Lower lobe of right lung (tissue), 2 donors: ENCODE data around the gene NRXN3. TPM values are rescaled to one million over a fixed set of nuclear protein-coding genes. Genes with fewer than 3 reads are reported as not detected.

Experiments
- ATAC-seq, 2 donors: fragments of 200-7000 bp; cut with Tn5 transposase; one replicate each; pipeline ENCODE4 v1.9.1; 2020 to 2022; ENCODE audit warnings: mild to moderate bottlenecking in 2 of 2, moderate library complexity in 2 of 2
- DNase-seq: peaks from one replicate; pipeline ENCODE4 v3.0.0-alpha.2; 2020
- H3K27ac ChIP-seq: fragments of 200-600 bp; one replicate; pipeline ENCODE4 v1.8.0; 2022
- H3K27me3 ChIP-seq: fragments of 200-600 bp; one replicate; pipeline ENCODE4 v1.8.0; 2022; ENCODE audit warnings: low read depth
- H3K36me3 ChIP-seq: fragments of 200-600 bp; one replicate; pipeline ENCODE4 v1.8.0; 2022; ENCODE audit warnings: mild to moderate bottlenecking
- H3K4me1 ChIP-seq: fragments of 200-600 bp; one replicate; pipeline ENCODE4 v1.8.0; 2022
- H3K4me3 ChIP-seq: fragments of 200-600 bp; one replicate; pipeline ENCODE4 v1.8.0; 2022; ENCODE audit warnings: mild to moderate bottlenecking
- H3K9me3 ChIP-seq: fragments of 200-600 bp; one replicate; pipeline ENCODE4 v1.8.0; 2022
- intact Hi-C: fragments of 100-400 bp; cut with DNase I; formaldehyde crosslinking; loops from one replicate; pipeline ENCODE4 v1.11.0; 2022
- total RNA-seq: library from RNA; stranded (reverse); fragmentation: NEBNext Ultra II Directional; extraction: Animal tissue kit (Norgen Biotek cat#: 25700); gene quantifications from one replicate; pipeline ENCODE4 v1.2.1, GENCODE V29; 2021
- TF ChIP-seq, protein P1 (sequence below): fragments of 200-600 bp; IDR thresholded peaks from one replicate; pipeline ENCODE4 v1.8.0; 2022; ENCODE audit warnings: antibody characterized with exemption, mild to moderate bottlenecking
- donor health status: DM: no; HTN: yes; CAD: no; lungs with severe emphysema.

The NRXN3 gene
- total RNA-seq, 1 donor from 2014 or later: 9.0 TPM

DNA sequence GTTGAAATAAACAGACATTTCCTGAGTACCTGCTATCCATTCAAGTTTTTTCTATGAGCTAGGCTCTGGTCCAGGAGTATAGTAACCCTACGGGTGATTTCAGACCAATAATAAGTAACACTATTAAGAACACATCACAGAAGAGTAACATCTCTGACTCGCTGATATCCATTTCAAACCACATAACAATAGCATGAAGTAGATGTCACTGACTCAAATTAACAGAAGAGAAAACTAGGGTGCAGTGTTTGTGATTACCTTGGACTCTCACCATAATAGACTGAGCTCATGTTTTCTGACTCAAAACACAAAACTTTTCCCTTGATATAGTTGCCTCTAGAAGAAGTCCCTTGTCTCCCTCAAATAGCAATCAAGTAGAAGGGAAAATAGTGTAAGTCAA lies 1618.2 kb downstream of the NRXN3 start:
- Histone ChIP-seq H3K4me3 (no peak overlapping the region), H3K36me3 (no peaks in the 10 kb centered on the region), H3K27me3 (no peaks in the 10 kb centered on the region), H3K4me1 (no peaks in the 10 kb centered on the region), H3K9me3 (no peaks in the 10 kb centered on the region), H3K27ac (no peak overlapping the region)
- TF ChIP-seq, protein P1, sequence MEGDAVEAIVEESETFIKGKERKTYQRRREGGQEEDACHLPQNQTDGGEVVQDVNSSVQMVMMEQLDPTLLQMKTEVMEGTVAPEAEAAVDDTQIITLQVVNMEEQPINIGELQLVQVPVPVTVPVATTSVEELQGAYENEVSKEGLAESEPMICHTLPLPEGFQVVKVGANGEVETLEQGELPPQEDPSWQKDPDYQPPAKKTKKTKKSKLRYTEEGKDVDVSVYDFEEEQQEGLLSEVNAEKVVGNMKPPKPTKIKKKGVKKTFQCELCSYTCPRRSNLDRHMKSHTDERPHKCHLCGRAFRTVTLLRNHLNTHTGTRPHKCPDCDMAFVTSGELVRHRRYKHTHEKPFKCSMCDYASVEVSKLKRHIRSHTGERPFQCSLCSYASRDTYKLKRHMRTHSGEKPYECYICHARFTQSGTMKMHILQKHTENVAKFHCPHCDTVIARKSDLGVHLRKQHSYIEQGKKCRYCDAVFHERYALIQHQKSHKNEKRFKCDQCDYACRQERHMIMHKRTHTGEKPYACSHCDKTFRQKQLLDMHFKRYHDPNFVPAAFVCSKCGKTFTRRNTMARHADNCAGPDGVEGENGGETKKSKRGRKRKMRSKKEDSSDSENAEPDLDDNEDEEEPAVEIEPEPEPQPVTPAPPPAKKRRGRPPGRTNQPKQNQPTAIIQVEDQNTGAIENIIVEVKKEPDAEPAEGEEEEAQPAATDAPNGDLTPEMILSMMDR: no peak
- intact Hi-C loops: no loop called here
- ATAC-seq (no peak), DNase-seq (no peak)

DNA sequence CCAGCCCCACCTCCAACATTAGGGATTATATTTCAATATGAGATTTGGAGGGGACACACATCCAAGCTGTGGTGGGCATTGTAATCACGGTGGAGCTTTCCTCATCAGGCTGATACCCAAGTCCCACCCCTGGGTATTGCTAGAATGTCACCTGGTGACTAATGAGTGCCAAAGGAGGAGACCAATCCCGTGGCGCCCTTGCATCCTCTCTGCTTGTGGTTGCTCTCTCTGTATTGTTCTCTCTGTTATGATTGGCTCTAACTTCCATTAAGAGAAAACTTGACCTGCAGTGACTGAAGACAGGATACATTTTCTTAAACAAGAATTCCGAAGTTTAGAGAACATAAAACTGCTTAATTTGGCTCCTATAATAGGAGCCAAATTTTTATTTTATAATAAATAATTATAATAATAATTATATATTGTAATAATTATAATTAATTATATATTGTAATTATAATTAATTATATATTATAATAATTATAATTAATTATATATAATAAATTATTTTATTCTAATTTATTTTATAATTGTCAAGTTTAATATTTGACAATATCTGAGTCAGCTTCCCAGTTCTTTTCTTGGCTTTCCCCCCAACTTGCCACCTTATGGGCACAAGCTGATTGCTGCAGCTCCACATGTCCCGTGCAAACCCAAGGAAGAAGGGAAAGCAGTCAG lies 1621.0 kb downstream of the NRXN3 start:
- no peak for ATAC-seq
- Histone ChIP-seq H3K9me3 (no peaks in the 10 kb centered on the region), H3K27ac (no peak overlapping the region), H3K36me3 (no peaks in the 10 kb centered on the region), H3K4me3 (no peak overlapping the region), H3K4me1 (no peaks in the 10 kb centered on the region), H3K27me3 (no peaks in the 10 kb centered on the region)
- TF ChIP-seq, protein P1: no peak
- no peak for DNase-seq
- intact Hi-C loops: no loop called here

DNA sequence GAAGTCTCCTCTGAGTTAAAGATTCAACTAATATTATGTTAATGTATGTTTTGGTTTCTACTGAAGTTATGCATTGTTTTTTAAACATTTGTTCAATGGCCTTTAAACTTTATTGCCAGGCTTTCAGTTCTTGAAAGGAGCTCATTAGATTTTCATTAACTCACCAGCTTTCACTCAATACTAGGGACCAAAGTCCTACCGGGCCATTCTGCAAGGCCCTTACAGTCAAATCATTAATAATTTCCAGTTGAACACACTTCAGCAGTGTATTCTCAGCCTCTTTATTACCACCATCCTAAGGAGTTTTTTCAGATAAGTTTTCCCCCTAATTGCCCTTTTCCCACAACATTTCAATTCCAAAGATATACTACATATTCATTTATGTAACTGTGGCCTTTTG lies 1631.9 kb downstream of the NRXN3 start:
- intact Hi-C loops: no loop called here
- no peaks in the 10 kb centered on the region for H3K4me1 ChIP-seq
- no peak for ATAC-seq
- DNase-seq: no peak
- H3K4me3 ChIP-seq: no peak overlapping the region
- H3K27me3 ChIP-seq: no peaks in the 10 kb centered on the region
- H3K36me3 ChIP-seq: no peaks in the 10 kb centered on the region
- no peak overlapping the region for H3K27ac ChIP-seq
- no peaks in the 10 kb centered on the region for H3K9me3 ChIP-seq
- TF ChIP-seq, protein P1: no peak

DNA sequence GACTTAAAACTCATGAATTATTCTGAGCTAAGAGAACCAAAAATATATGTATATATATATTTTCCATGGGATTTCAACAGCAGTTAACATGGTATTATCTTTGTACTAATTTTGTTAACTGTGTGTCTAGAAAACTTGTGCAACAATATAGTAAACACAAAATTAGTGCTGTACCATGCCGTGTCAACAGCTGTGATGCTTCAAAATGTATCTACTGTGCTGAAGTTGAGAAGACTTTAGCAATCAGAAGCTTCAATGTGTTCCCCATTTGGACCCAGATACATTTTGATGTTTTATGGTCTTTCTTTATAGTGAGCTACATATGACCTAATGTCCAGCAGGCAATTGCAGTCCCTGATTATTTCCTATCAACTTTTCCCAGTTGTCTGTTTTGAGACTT lies 1635.5 kb downstream of the NRXN3 start:
- Histone ChIP-seq H3K27ac (no peak overlapping the region), H3K9me3 (no peaks in the 10 kb centered on the region), H3K27me3 (no peaks in the 10 kb centered on the region), H3K4me3 (no peak overlapping the region), H3K4me1 (no peaks in the 10 kb centered on the region), H3K36me3 (no peaks in the 10 kb centered on the region)
- ATAC-seq (no peak), DNase-seq (no peak)
- intact Hi-C loops: no loop called here
- TF ChIP-seq, protein P1: no peak

DNA sequence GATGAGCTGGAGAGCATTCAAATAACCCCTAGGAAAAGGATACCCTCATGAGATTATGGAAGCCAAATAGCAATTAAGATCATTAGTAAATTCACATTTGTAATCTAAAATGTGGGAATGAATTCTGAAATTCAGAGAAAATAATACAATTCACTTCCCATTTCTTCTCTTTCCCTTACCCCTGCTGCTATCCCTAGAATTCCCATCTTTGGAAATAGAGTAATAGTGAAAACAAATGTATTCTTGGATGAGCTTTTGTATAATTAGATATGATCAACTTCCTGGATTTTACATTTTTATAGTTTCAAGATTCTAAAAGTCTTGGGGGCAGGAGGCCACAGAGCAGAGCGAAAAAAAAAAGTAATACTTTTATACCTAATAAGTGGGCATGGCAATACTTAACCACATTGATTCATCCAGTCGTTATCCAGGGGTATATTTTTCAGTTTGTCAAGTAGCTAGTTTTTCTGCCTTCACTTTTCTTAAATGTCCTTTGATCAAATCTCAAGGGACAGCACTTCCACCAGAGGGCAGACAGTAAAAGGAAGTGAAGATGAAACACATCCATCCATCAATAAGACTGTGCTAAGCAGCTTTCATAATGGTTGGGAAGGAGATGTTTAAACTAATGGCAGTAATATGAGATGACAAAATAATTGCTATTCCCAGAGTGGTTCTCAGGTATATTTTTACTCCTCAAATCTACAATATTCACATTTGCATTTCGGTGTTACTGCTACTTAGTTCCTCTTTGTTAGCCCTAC lies 1639.9 kb downstream of the NRXN3 start:
- H3K27me3 ChIP-seq: no peaks in the 10 kb centered on the region
- no peak for ATAC-seq
- H3K27ac ChIP-seq: no peak overlapping the region
- TF ChIP-seq, protein P1: no peak
- H3K4me1 ChIP-seq: no peaks in the 10 kb centered on the region
- H3K9me3 ChIP-seq: no peaks in the 10 kb centered on the region
- no peak for DNase-seq
- H3K36me3 ChIP-seq: no peaks in the 10 kb centered on the region
- intact Hi-C loops: no loop called here
- no peak overlapping the region for H3K4me3 ChIP-seq
